ENCODE measurements around the gene HIVEP1. TPM values are rescaled to one million over a fixed set of nuclear protein-coding genes. Genes with fewer than 3 reads are reported as not detected.

HIVEP1 gene
- total RNA-seq, 1 experiment from 2014 or later = 6.6 TPM

DNA sequence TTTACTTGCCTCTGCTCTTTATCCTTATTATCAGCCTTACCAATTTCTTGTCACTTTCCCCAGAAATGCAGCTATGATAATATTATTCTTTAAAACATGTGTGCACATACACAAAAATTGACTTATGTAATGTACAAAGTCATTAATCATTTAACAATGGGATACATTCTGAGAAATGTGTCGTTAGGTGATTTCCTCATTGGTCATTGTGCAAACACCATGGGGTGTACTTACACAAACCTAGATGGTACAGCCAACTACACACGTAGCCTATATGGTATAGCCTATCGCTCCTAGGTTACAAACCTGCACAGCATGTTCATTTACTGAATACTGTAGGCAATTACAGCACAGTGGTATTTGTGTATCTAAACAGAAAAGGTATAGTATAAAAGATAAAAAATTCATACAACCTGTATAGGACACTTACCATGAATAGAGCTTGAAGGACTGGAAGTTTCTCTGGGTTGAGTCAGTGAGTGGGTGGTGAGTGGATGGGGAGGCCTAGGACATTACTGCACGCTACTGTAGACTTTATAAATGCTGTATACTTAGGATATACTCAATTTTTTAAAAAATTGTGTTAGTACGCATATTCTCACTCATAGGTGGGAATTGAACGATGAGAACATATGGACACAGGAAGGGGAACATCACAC, 56.9 kb downstream of the HIVEP1 start:
- no peak overlapping the region for H2AFZ ChIP-seq (ENCODE audit: low read length)
- POLR2A ChIA-PET (ENCODE audit: unreplicated experiment) = no interaction called here

DNA sequence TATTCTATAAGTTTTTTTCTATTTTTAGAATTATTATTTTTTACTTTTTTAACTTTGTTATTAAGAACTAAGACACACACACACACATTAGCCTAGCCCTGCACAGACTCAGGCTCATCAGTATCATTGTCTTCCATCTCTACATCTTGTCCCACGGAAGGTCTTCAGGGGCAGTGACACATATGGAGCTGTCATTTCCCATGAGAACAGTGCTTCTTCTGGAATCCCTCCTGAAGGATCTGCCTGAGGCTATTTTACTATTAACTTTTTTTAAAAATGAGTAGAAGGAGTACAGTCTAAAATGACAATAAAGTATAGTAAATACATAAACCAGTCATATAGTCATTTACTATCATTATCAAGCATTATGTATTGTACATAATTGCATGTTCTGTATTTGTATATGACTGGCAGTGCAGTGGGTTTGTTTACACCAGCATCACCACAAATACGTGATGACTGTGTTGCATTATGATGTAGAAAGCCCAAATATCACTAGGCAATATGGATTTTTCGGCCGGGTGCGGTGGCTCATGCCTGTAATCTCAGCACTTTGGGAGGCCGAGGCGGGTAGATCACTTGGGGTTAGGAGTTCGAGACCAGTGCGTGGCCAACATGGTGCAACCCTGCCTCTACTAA, 57.9 kb downstream of the HIVEP1 start:
- Histone ChIP-seq H3K36me3 (ENCODE audit: low read depth, low read length) (no peaks in the 10 kb centered on the region), H2AFZ (ENCODE audit: low read length) (no peak overlapping the region), H3K4me2 (ENCODE audit: low read length) (no peak overlapping the region), H3K27me3 (ENCODE audit: low read length) (no peaks in the 10 kb centered on the region), H3K4me3 (ENCODE audit: low read length) (no peak overlapping the region), H3K9ac (ENCODE audit: low read length) (no peak overlapping the region), H3K4me1 (ENCODE audit: insufficient read depth, low read length) (peaks cover 23% of the 10 kb centered on the region), H3K79me2 (ENCODE audit: low read length) (peaks cover 5% of the 10 kb centered on the region; the same call in 1 of the 2 replicates), H3K9me2 (replicated peaks; ENCODE audit: low read length) (no peaks in the 10 kb centered on the region), H3F3A (ENCODE audit: low read length, unreplicated experiment) (no peaks in the 10 kb centered on the region), H3K9me3 (ENCODE audit: low read length) (no peaks in the 10 kb centered on the region), H4K20me1 (ENCODE audit: low read length) (peaks cover 5% of the 10 kb centered on the region; the same call in 1 of the 2 replicates), H3K27ac (ENCODE audit: low read length) (peak overlapping the region; percentile 6; the same call in 1 of the 2 replicates)
- TF ChIP-seq EZH2 (IDR thresholded peaks at IDR 0.05; ENCODE audit: low read length, unreplicated experiment) = no peak
- TF ChIP-seq EZH2phosphoT487 (IDR thresholded peaks at IDR 0.05; ENCODE audit: borderline replicate concordance, low read length) = no peak
- TF ChIP-seq, protein P1, sequence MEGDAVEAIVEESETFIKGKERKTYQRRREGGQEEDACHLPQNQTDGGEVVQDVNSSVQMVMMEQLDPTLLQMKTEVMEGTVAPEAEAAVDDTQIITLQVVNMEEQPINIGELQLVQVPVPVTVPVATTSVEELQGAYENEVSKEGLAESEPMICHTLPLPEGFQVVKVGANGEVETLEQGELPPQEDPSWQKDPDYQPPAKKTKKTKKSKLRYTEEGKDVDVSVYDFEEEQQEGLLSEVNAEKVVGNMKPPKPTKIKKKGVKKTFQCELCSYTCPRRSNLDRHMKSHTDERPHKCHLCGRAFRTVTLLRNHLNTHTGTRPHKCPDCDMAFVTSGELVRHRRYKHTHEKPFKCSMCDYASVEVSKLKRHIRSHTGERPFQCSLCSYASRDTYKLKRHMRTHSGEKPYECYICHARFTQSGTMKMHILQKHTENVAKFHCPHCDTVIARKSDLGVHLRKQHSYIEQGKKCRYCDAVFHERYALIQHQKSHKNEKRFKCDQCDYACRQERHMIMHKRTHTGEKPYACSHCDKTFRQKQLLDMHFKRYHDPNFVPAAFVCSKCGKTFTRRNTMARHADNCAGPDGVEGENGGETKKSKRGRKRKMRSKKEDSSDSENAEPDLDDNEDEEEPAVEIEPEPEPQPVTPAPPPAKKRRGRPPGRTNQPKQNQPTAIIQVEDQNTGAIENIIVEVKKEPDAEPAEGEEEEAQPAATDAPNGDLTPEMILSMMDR (conservative IDR thresholded peaks at IDR 0.05; ENCODE audit: low read depth, low read length) = no peak
- ATAC-seq (peak; percentile 45), DNase-seq (peak; percentile 54)
- no TSS peak for BruUV-seq (replicated peaks)
- ChIA-PET CTCF (no interaction called here), POLR2A (ENCODE audit: unreplicated experiment) (interaction anchor here (0.7 kb wide), 1 partner anchor 68 kb away, joined by 4 read pairs; no protein-coding TSS in a partner anchor)
- intact Hi-C loops (cut with micrococcal nuclease) = loop anchor here (5.0 kb wide), 2 partner anchors 33 to 77 kb away; no protein-coding TSS in a partner anchor

More for the DNA sequence above, 56.9 kb downstream of the HIVEP1 start:
- Histone ChIP-seq H3K9ac (ENCODE audit: low read length) (no peak overlapping the region), H3F3A (ENCODE audit: low read length, unreplicated experiment) (no peaks in the 10 kb centered on the region), H3K4me3 (ENCODE audit: low read length) (no peak overlapping the region), H3K27me3 (ENCODE audit: low read length) (no peaks in the 10 kb centered on the region), H3K27ac (ENCODE audit: low read length) (peak overlapping the region; percentile 45), H3K9me2 (replicated peaks; ENCODE audit: low read length) (no peaks in the 10 kb centered on the region), H3K4me1 (ENCODE audit: insufficient read depth, low read length) (peaks cover 31% of the 10 kb centered on the region), H3K36me3 (ENCODE audit: low read depth, low read length) (no peaks in the 10 kb centered on the region), H3K4me2 (ENCODE audit: low read length) (no peak overlapping the region; the same call in 1 of the 2 replicates), H3K9me3 (ENCODE audit: low read length) (no peaks in the 10 kb centered on the region), H4K20me1 (ENCODE audit: low read length) (peaks cover 10% of the 10 kb centered on the region; the same call in 1 of the 2 replicates), H3K79me2 (ENCODE audit: low read length) (peaks cover 11% of the 10 kb centered on the region; the same call in 1 of the 2 replicates)
- DNase-seq = peak; percentile 72
- TF ChIP-seq EZH2phosphoT487 (IDR thresholded peaks at IDR 0.05; ENCODE audit: borderline replicate concordance, low read length) (no peak), EZH2 (IDR thresholded peaks at IDR 0.05; ENCODE audit: low read length, unreplicated experiment) (no peak)
- TF ChIP-seq, protein P1 (conservative IDR thresholded peaks at IDR 0.05; ENCODE audit: low read depth, low read length) = no peak
- intact Hi-C loops (cut with micrococcal nuclease) = no loop called here
- CTCF ChIA-PET = no interaction called here
- peak; percentile 66 for ATAC-seq
- BruUV-seq (replicated peaks) = no TSS peak
